GM10266 (cell line): ENCODE data around the gene CAB39L.

ENCODE experiments used
- DNase-seq: peaks from one replicate; pipeline ENCODE4 v3.0.0; 2012; ENCODE audit errors: extremely low spot score
- CTCF ChIP-seq: IDR thresholded peaks from 2 replicates; pipeline ENCODE4 v1.5.1; 2012; ENCODE audit warnings: mild to moderate bottlenecking, low read depth; ENCODE audit not compliant: control insufficient read depth, insufficient read depth; ENCODE audit errors: missing control alignments

The CAB39L gene

GRCh38 chr13:49322702-49323101, 121.2 kb downstream of the CAB39L start:
- no peak for DNase-seq
- no peak for TF ChIP-seq CTCF

- no peak for TF ChIP-seq CTCF
Measured at GRCh38 chr13:49320975-49321374, 122.9 kb downstream of the CAB39L start.

GRCh38 chr13:49319951-49320350, 123.9 kb downstream of the CAB39L start:
- no peak for DNase-seq
- no peak for TF ChIP-seq CTCF

More at GRCh38 chr13:49320975-49321374, 122.9 kb downstream of the CAB39L start:
- no peak for DNase-seq

GRCh38 chr13:49319551-49319950, 124.3 kb downstream of the CAB39L start:
- DNase-seq: no peak

GRCh38 chr13:49315756-49316482, 127.9 kb downstream of the CAB39L start:
- TF ChIP-seq CTCF: no peak
- no peak for DNase-seq

More at GRCh38 chr13:49319551-49319950, 124.3 kb downstream of the CAB39L start:
- TF ChIP-seq CTCF: no peak

- TF ChIP-seq CTCF: no peak
- no peak for DNase-seq
Measured at GRCh38 chr13:49315036-49315565, 128.8 kb downstream of the CAB39L start.

GRCh38 chr13:49314344-49314882, 129.5 kb downstream of the CAB39L start:
- no peak for DNase-seq
- TF ChIP-seq CTCF: no peak
